ENCODE measurements around the gene ACOX2. TPM values are rescaled to one million over a fixed set of nuclear protein-coding genes. Genes with fewer than 3 reads are reported as not detected.

Gene ACOX2
- total and polyA plus RNA-seq, 2 of the 13 experiments (the other 11 are each of a cell fraction or from before 2014, with no cell fraction given), result 42.6 to 98.5 TPM

GRCh38 chr3:58535531-58536500, 1.2 kb downstream of the ACOX2 start (continued):
- TF ChIP-seq ZBTB10 (CRISPR knock-in tag; IDR thresholded peaks at IDR 0.05; ENCODE audit: borderline replicate concordance), result no peak
- TF ChIP-seq ZBED4 (CRISPR knock-in tag; IDR thresholded peaks at IDR 0.05; ENCODE audit: borderline replicate concordance), result no peak
- no peak for TF ChIP-seq NBN (conservative IDR thresholded peaks at IDR 0.05)
- no peak; the same call in 1 of the 2 replicates for TF ChIP-seq ZBTB3 (CRISPR knock-in tag; IDR thresholded peaks at IDR 0.05; ENCODE audit: borderline replicate concordance, low read depth)
- peak; percentile 95 for TF ChIP-seq RXRA (CRISPR knock-in tag; IDR thresholded peaks at IDR 0.05)
- no peak for TF ChIP-seq ARID3A (IDR thresholded peaks at IDR 0.05; ENCODE audit: low read depth, low read length)
- TF ChIP-seq NKX3-1 (CRISPR knock-in tag; IDR thresholded peaks at IDR 0.05), result no peak
- peak; percentile 19 for TF ChIP-seq TGIF2 (CRISPR knock-in tag; IDR thresholded peaks at IDR 0.05)
- TF ChIP-seq CEBPB (IDR thresholded peaks at IDR 0.05; ENCODE audit: borderline replicate concordance, low read depth, low read length), result peak; percentile 38; the same call in 1 of the 2 replicates
- no peak for TF ChIP-seq HNRNPL (IDR thresholded peaks at IDR 0.05; ENCODE audit: low read depth, low read length)
- TF ChIP-seq CSRNP2 (CRISPR knock-in tag; conservative IDR thresholded peaks at IDR 0.05; ENCODE audit: low read depth), result no peak
- no peak for TF ChIP-seq MTF2 (CRISPR knock-in tag; IDR thresholded peaks at IDR 0.05; ENCODE audit: borderline replicate concordance)
- no peak for TF ChIP-seq ZNF557 (CRISPR knock-in tag; IDR thresholded peaks at IDR 0.05)
- no peak for TF ChIP-seq AFF4 (CRISPR knock-in tag; IDR thresholded peaks at IDR 0.05)
